ENCODE measurements around the gene CTBP1. TPM values are rescaled to one million over a fixed set of nuclear protein-coding genes. Genes with fewer than 3 reads are reported as not detected.

Gene CTBP1
- total RNA-seq, 1 experiment from 2014 or later: 136 TPM

DNA sequence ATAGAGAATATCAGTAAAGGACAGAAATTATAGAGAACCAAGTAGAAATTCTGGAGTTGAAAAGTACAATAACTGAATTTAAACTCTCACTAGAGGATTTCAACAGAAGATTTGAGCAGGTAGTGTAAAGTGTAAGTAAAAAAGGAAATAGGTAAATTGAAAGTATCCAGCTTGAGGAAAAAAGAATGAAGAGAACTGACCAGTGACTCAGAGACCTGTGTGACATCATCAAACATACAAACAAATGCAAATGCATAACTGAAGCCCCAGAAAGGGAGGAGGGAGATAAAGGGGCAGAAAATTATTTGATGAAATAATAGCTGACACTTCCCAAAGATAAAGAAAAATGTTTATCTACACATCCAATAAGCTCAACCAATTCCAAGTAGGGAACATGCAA is 68.3 kb downstream of the CTBP1 start:
- H2AK5ac ChIP-seq (ENCODE audit: insufficient read length, low read length): no peak overlapping the region
- H3K9me3 ChIP-seq (ENCODE audit: control insufficient read depth, low read depth, low read length): peaks cover 10% of the 10 kb centered on the region
- peaks cover 71% of the 10 kb centered on the region for H3K27me3 Mint-ChIP-seq (ENCODE audit: low read depth)
- no peak overlapping the region for H4K5ac ChIP-seq (ENCODE audit: insufficient read length, low read depth, low read length)
- peaks cover 2 to 4% (median 3%) of the 10 kb centered on the region in 3 experiments; a peak in 3 of 7 replicates for H3K36me3 Mint-ChIP-seq (ENCODE audit: insufficient read depth in 1 of 3, low read depth in 3 of 3)
- no peaks in the 10 kb centered on the region for H3K27me3 ChIP-seq (ENCODE audit: insufficient read depth, low read length)
- no peak overlapping the region for H2BK120ac ChIP-seq (ENCODE audit: low read depth, low read length, poor library complexity, severe bottlenecking)
- H3K23me2 ChIP-seq (ENCODE audit: insufficient read length, low read depth, low read length, poor library complexity, severe bottlenecking): no peaks in the 10 kb centered on the region
- TF ChIP-seq, protein P1, sequence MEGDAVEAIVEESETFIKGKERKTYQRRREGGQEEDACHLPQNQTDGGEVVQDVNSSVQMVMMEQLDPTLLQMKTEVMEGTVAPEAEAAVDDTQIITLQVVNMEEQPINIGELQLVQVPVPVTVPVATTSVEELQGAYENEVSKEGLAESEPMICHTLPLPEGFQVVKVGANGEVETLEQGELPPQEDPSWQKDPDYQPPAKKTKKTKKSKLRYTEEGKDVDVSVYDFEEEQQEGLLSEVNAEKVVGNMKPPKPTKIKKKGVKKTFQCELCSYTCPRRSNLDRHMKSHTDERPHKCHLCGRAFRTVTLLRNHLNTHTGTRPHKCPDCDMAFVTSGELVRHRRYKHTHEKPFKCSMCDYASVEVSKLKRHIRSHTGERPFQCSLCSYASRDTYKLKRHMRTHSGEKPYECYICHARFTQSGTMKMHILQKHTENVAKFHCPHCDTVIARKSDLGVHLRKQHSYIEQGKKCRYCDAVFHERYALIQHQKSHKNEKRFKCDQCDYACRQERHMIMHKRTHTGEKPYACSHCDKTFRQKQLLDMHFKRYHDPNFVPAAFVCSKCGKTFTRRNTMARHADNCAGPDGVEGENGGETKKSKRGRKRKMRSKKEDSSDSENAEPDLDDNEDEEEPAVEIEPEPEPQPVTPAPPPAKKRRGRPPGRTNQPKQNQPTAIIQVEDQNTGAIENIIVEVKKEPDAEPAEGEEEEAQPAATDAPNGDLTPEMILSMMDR (conservative IDR thresholded peaks at IDR 0.05): no peak
- no peak overlapping the region for H4K8ac ChIP-seq (replicated peaks; ENCODE audit: insufficient read length, low read depth, low read length)
- no peak overlapping the region for H3T11ph ChIP-seq (ENCODE audit: low read length)
- no peak for DNase-seq
- no peak overlapping the region for H2BK20ac ChIP-seq (ENCODE audit: low read depth, low read length, poor library complexity, severe bottlenecking)
- no peak overlapping the region for H2AFZ ChIP-seq (ENCODE audit: low read length)
- no peak overlapping the region for H2BK12ac ChIP-seq (ENCODE audit: insufficient read length, low read depth, low read length)
- no peak overlapping the region for H3K4me3 Mint-ChIP-seq
- peaks cover 25 to 27% of the 10 kb centered on the region in 2 experiments for H3K9me3 Mint-ChIP-seq
- H3K4ac ChIP-seq (ENCODE audit: low read depth, low read length): no peak overlapping the region
- H3K79me2 ChIP-seq (ENCODE audit: insufficient read depth, low read length): no peaks in the 10 kb centered on the region
- no peaks in the 10 kb centered on the region for H3K4me1 Mint-ChIP-seq
- H3K4me2 ChIP-seq (ENCODE audit: insufficient read depth, insufficient read length, low read length): no peak overlapping the region
- no peak overlapping the region for H2BK15ac ChIP-seq (ENCODE audit: low read depth, low read length)
- no peak overlapping the region for H3K27ac Mint-ChIP-seq
- no peak overlapping the region for H2BK5ac ChIP-seq (ENCODE audit: insufficient read length, low read length)
- no peaks in the 10 kb centered on the region for H3K79me1 ChIP-seq (ENCODE audit: insufficient read depth, low read depth, low read length, poor library complexity, severe bottlenecking)
- no peak overlapping the region for H3K9ac ChIP-seq (ENCODE audit: extremely low read depth, insufficient read length, low read length)
- no peaks in the 10 kb centered on the region for H4K20me1 ChIP-seq (ENCODE audit: control insufficient read depth, insufficient read depth, insufficient read length)
- H3K27ac ChIP-seq (ENCODE audit: insufficient read length, low read depth, low read length): no peak overlapping the region
- no peaks in the 10 kb centered on the region for H3K4me1 ChIP-seq (ENCODE audit: insufficient read depth, low read length)
- no peak overlapping the region for H3K56ac ChIP-seq (ENCODE audit: insufficient read length, low read depth, low read length)
- H3K14ac ChIP-seq (ENCODE audit: insufficient read depth, low read length): no peak overlapping the region
- H3K18ac ChIP-seq (ENCODE audit: insufficient read length, low read depth, low read length): no peak overlapping the region
- no peak overlapping the region for H3K23ac ChIP-seq (ENCODE audit: insufficient read length, low read depth, low read length)
- H4K91ac ChIP-seq (ENCODE audit: insufficient read length, low read depth, low read length): no peak overlapping the region

All from H9 (cell line).